ENCODE results near the gene CAPN12. TPM values are rescaled to one million over a fixed set of nuclear protein-coding genes. Genes with fewer than 3 reads are reported as not detected.

CAPN12 gene
- total and polyA plus RNA-seq, 2 experiments from 2014 or later: 19.1 to 20.5 TPM

GRCh38 chr19:38723606-38723965 is 20.7 kb downstream of the CAPN12 start:
- H3K36me3 ChIP-seq (ENCODE audit: insufficient read depth): peaks cover 31% of the 10 kb centered on the region
- no peak overlapping the region for H3K27ac ChIP-seq (ENCODE audit: low read depth)
- no peak overlapping the region for H3K27ac Mint-ChIP-seq

More at GRCh38 chr19:38723606-38723965, 20.7 kb downstream of the CAPN12 start:
- peaks cover 73% of the 10 kb centered on the region for H3K36me3 Mint-ChIP-seq (ENCODE audit: low read depth)
- no peaks in the 10 kb centered on the region for H3K9me2 ChIP-seq (ENCODE audit: insufficient read depth)
- no peaks in the 10 kb centered on the region for H3K27me3 ChIP-seq (ENCODE audit: insufficient read depth)
- 0 out of 3 replicates have a peak, but pooled peaks cover 2% of the 10 kb centered on the region for H3K4me1 Mint-ChIP-seq
- DNase-seq (ENCODE audit: low spot score) (no peak), ATAC-seq (no peak)
- no peaks in the 10 kb centered on the region for H3K9me3 Mint-ChIP-seq
- H4K20me1 ChIP-seq (replicated peaks; ENCODE audit: insufficient read depth): peaks cover 2% of the 10 kb centered on the region; the same call in 1 of the 2 replicates
- H3K27me3 Mint-ChIP-seq (ENCODE audit: insufficient read depth, low read depth, poor library complexity): peaks cover 19% of the 10 kb centered on the region
- H3K4me3 Mint-ChIP-seq: no peak overlapping the region
- H3K79me2 ChIP-seq (replicated peaks; ENCODE audit: insufficient read depth): no peaks in the 10 kb centered on the region
- H3K4me3 ChIP-seq: no peak overlapping the region
- no peak overlapping the region for H3K4me2 ChIP-seq
- H3F3A ChIP-seq (replicated peaks; ENCODE audit: low read depth): peaks cover 17% of the 10 kb centered on the region; the same call in 1 of the 2 replicates
- TF ChIP-seq STAT1 (IDR thresholded peaks at IDR 0.05; ENCODE audit: unreplicated experiment): no peak
- no peak for TF ChIP-seq CREB1 (CRISPR knock-in tag; IDR thresholded peaks at IDR 0.05; ENCODE audit: low read depth)
- TF ChIP-seq EZH2 (IDR thresholded peaks at IDR 0.05; ENCODE audit: low read depth, unreplicated experiment): no peak
- no peak for TF ChIP-seq POLR2AphosphoS5 (IDR thresholded peaks at IDR 0.05; ENCODE audit: low read depth)
- TF ChIP-seq ZNF331 (CRISPR knock-in tag; IDR thresholded peaks at IDR 0.05; ENCODE audit: low read depth): no peak
- no peak for TF ChIP-seq REST (IDR thresholded peaks at IDR 0.05; ENCODE audit: unreplicated experiment)
- no peak for TF ChIP-seq ZNF114 (CRISPR knock-in tag; IDR thresholded peaks at IDR 0.05)
- TF ChIP-seq CTCF (conservative IDR thresholded peaks at IDR 0.05; ENCODE audit: low read depth in 2 of 2): no peak
- no peak for TF ChIP-seq NANOG (IDR thresholded peaks at IDR 0.05; ENCODE audit: borderline replicate concordance)
- TF ChIP-seq ZNF462 (CRISPR knock-in tag; IDR thresholded peaks at IDR 0.05): no peak
- no peak for TF ChIP-seq EZH2phosphoT487 (IDR thresholded peaks at IDR 0.05; ENCODE audit: unreplicated experiment)
- no peak overlapping the region for H2AFZ ChIP-seq
- no peaks in the 10 kb centered on the region for H3K4me1 ChIP-seq (ENCODE audit: insufficient read depth)
